GM23338 (cell line): Measurements from ENCODE around the gene CRACDL. TPM values are rescaled to one million over a fixed set of nuclear protein-coding genes. Genes with fewer than 3 reads are reported as not detected.
A peak's percentile ranks its signal among the peaks of the same experiment; 100 is the strongest.

ENCODE experiments used
- ATAC-seq: fragments of 200-7000 bp; cut with Tn5 transposase; 3 replicates; pipeline ENCODE4 v1.9.1; 2020
- DNase-seq: peaks from one replicate; pipeline ENCODE4 v3.0.0-alpha.2; 2015; ENCODE audit warnings: low spot score
- H2AFZ ChIP-seq: fragments of 200-600 bp; sonication (generic); 2 replicates; pipeline ENCODE4 v1.8.0; 2016; ENCODE audit warnings: antibody characterized with exemption, mild to moderate bottlenecking, moderate library complexity
- H3F3A ChIP-seq: fragments of 200-600 bp; sonication (generic); replicated peaks from 2 replicates; pipeline ENCODE4 v1.8.0; 2017; ENCODE audit warnings: antibody characterized with exemption, mixed run types, low read depth
- H3K27ac ChIP-seq: fragments of 200-600 bp; sonication (generic); 2 replicates; pipeline ENCODE4 v1.6.1; 2016; ENCODE audit warnings: low read depth
- H3K27me3 ChIP-seq: fragments of 200-600 bp; sonication (generic); 2 replicates; pipeline ENCODE4 v1.8.0; 2016; ENCODE audit warnings: mild to moderate bottlenecking, mixed run types, moderate library complexity; ENCODE audit not compliant: insufficient read depth
- H3K36me3 ChIP-seq: fragments of 200-600 bp; sonication (generic); 2 replicates; pipeline ENCODE4 v1.8.0; 2016; ENCODE audit warnings: mild to moderate bottlenecking; ENCODE audit not compliant: insufficient read depth
- H3K4me1 ChIP-seq: fragments of 200-600 bp; sonication (generic); 2 replicates; pipeline ENCODE4 v1.8.0; 2016; ENCODE audit warnings: mild to moderate bottlenecking, moderate library complexity; ENCODE audit not compliant: insufficient read depth
- H3K4me2 ChIP-seq: fragments of 200-600 bp; sonication (generic); 2 replicates; pipeline ENCODE4 v1.7.1; 2017; ENCODE audit warnings: mixed run types
- H3K4me3 ChIP-seq: fragments of 200-600 bp; sonication (generic); 2 replicates; pipeline ENCODE4 v1.6.1; 2016; ENCODE audit warnings: mixed run types
- H3K79me2 ChIP-seq: fragments of 200-600 bp; sonication (generic); replicated peaks from 2 replicates; pipeline ENCODE4 v1.8.0; 2017; ENCODE audit warnings: mild to moderate bottlenecking; ENCODE audit not compliant: insufficient read depth
- H3K9me2 ChIP-seq: fragments of 200-600 bp; sonication (generic); 2 replicates; pipeline ENCODE4 v1.8.0; 2017; ENCODE audit not compliant: insufficient read depth
- H4K20me1 ChIP-seq: fragments of 200-600 bp; sonication (generic); replicated peaks from 2 replicates; pipeline ENCODE4 v1.8.0; 2017; ENCODE audit warnings: mild to moderate bottlenecking; ENCODE audit not compliant: insufficient read depth
- H3K27ac Mint-ChIP-seq: 2 replicates; pipeline ENCODE4 v1.8.0; 2020; ENCODE audit warnings: inconsistent platforms, mild to moderate bottlenecking, moderate library complexity, mixed read lengths
- H3K27me3 Mint-ChIP-seq: 3 replicates; pipeline ENCODE4 v1.8.0; 2022; ENCODE audit warnings: low read depth, mild to moderate bottlenecking, moderate library complexity, mixed read lengths, inconsistent platforms; ENCODE audit not compliant: insufficient read depth, poor library complexity
- H3K36me3 Mint-ChIP-seq: 3 replicates; pipeline ENCODE4 v1.8.0; 2021; ENCODE audit warnings: low read depth, mild to moderate bottlenecking, inconsistent platforms, moderate library complexity, mixed read lengths
- H3K4me1 Mint-ChIP-seq: 3 replicates; pipeline ENCODE4 v1.8.0; 2020; ENCODE audit warnings: mild to moderate bottlenecking, inconsistent platforms, mixed read lengths
- H3K4me3 Mint-ChIP-seq: 3 replicates; pipeline ENCODE4 v1.8.0; 2021; ENCODE audit warnings: moderate library complexity, mild to moderate bottlenecking, inconsistent platforms, mixed read lengths
- H3K9me3 Mint-ChIP-seq: 3 replicates; pipeline ENCODE4 v1.8.0; 2020; ENCODE audit warnings: moderate library complexity, mild to moderate bottlenecking, inconsistent platforms, mixed read lengths
- CREB1 ChIP-seq: fragments of 250-450 bp; sonication (Bioruptor Pico); IDR thresholded peaks from 2 replicates; pipeline ENCODE4 v1.5.0; 2020; ENCODE audit warnings: low read depth, mild to moderate bottlenecking, moderate library complexity
- EZH2phosphoT487 ChIP-seq: fragments of 200-600 bp; sonication (generic); IDR thresholded peaks from one replicate; pipeline ENCODE4 v1.8.1; 2018; ENCODE audit warnings: antibody characterized with exemption; ENCODE audit not compliant: unreplicated experiment
- JUNB ChIP-seq: IDR thresholded peaks from one replicate; pipeline ENCODE4 v1.6.1; 2016; ENCODE audit warnings: antibody characterized with exemption; ENCODE audit not compliant: unreplicated experiment
- NANOG ChIP-seq: IDR thresholded peaks from 2 replicates; pipeline ENCODE4 v1.6.1; 2016; ENCODE audit warnings: antibody characterized with exemption, borderline replicate concordance
- POLR2AphosphoS5 ChIP-seq: IDR thresholded peaks from 2 replicates; pipeline ENCODE4 v1.6.1; 2016; ENCODE audit warnings: antibody characterized with exemption, low read depth
- STAT1 ChIP-seq: IDR thresholded peaks from one replicate; pipeline ENCODE4 v1.6.1; 2016; ENCODE audit warnings: antibody characterized with exemption; ENCODE audit not compliant: unreplicated experiment
- ZNF114 ChIP-seq: fragments of 250-450 bp; sonication (Bioruptor Pico); IDR thresholded peaks from 2 replicates; pipeline ENCODE4 v1.5.0; 2020; ENCODE audit warnings: mild to moderate bottlenecking, moderate library complexity
- ZNF331 ChIP-seq: fragments of 250-450 bp; sonication (Bioruptor Pico); IDR thresholded peaks from 2 replicates; pipeline ENCODE4 v1.5.0; 2020; ENCODE audit warnings: low read depth, mild to moderate bottlenecking, moderate library complexity
- polyA plus RNA-seq: library from polyadenylated mRNA; unstranded; fragments of >200 nt; fragmentation: Nextera tagmentation; extraction: Ambion mirVana; gene quantifications from 2 replicates; pipeline ENCODE4 v1.2.1, GENCODE V29; 2016
- total RNA-seq: library from RNA; depleted of rRNA; stranded (reverse); fragments of >200 nt; shearing (Covaris generic); gene quantifications from 2 replicates; pipeline ENCODE4 v1.2.3, GENCODE V29; 2014
- TF ChIP-seq, protein P1 (sequence below): fragments of 250-450 bp; sonication (Bioruptor Pico); IDR thresholded peaks from 2 replicates; pipeline ENCODE4 v1.5.0; 2020; ENCODE audit warnings: mild to moderate bottlenecking, moderate library complexity

CRACDL gene
- total and polyA plus RNA-seq, 2 experiments from 2014 or later, result 0.14 to 0.16 TPM

DNA sequence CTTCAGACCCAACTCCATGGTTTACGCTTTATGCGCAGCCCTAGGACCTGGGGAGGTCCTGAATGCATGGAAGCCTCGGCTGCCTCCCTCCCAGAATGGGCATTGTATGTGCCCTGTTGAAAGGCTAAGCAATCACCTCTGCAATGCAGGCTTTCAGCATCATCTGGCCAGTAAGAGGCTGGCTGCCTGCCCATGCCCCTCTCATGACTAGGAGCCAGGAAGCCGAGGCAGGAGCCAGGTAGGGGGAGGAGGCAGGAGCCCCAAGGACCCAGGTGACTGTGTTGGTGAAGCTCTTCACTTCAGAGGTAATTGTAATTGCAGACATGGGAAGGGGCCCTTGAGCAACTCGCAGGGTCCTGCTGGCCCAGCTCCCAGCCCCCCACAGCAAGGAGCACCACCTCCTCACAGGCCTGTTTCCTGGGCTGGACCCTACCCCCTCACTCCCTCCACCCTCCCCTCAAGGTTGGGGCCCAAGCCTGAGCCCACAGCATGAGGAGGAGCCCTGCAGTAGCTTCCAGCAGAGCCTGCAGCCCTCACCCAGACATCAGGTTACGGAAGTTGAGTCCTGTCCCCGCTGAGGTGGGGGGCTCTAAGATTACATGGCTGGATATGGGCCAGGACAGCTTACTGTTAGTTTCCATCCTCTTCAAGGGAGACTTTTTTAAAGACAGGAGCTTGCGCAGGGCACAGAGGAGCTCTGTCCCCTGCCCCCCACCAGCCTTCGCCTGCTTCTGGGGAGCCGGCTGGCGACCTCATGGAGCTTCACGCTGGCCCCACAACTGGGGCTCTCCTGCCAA, 21.9 kb downstream of the CRACDL start (continued):
- TF ChIP-seq, protein P1, sequence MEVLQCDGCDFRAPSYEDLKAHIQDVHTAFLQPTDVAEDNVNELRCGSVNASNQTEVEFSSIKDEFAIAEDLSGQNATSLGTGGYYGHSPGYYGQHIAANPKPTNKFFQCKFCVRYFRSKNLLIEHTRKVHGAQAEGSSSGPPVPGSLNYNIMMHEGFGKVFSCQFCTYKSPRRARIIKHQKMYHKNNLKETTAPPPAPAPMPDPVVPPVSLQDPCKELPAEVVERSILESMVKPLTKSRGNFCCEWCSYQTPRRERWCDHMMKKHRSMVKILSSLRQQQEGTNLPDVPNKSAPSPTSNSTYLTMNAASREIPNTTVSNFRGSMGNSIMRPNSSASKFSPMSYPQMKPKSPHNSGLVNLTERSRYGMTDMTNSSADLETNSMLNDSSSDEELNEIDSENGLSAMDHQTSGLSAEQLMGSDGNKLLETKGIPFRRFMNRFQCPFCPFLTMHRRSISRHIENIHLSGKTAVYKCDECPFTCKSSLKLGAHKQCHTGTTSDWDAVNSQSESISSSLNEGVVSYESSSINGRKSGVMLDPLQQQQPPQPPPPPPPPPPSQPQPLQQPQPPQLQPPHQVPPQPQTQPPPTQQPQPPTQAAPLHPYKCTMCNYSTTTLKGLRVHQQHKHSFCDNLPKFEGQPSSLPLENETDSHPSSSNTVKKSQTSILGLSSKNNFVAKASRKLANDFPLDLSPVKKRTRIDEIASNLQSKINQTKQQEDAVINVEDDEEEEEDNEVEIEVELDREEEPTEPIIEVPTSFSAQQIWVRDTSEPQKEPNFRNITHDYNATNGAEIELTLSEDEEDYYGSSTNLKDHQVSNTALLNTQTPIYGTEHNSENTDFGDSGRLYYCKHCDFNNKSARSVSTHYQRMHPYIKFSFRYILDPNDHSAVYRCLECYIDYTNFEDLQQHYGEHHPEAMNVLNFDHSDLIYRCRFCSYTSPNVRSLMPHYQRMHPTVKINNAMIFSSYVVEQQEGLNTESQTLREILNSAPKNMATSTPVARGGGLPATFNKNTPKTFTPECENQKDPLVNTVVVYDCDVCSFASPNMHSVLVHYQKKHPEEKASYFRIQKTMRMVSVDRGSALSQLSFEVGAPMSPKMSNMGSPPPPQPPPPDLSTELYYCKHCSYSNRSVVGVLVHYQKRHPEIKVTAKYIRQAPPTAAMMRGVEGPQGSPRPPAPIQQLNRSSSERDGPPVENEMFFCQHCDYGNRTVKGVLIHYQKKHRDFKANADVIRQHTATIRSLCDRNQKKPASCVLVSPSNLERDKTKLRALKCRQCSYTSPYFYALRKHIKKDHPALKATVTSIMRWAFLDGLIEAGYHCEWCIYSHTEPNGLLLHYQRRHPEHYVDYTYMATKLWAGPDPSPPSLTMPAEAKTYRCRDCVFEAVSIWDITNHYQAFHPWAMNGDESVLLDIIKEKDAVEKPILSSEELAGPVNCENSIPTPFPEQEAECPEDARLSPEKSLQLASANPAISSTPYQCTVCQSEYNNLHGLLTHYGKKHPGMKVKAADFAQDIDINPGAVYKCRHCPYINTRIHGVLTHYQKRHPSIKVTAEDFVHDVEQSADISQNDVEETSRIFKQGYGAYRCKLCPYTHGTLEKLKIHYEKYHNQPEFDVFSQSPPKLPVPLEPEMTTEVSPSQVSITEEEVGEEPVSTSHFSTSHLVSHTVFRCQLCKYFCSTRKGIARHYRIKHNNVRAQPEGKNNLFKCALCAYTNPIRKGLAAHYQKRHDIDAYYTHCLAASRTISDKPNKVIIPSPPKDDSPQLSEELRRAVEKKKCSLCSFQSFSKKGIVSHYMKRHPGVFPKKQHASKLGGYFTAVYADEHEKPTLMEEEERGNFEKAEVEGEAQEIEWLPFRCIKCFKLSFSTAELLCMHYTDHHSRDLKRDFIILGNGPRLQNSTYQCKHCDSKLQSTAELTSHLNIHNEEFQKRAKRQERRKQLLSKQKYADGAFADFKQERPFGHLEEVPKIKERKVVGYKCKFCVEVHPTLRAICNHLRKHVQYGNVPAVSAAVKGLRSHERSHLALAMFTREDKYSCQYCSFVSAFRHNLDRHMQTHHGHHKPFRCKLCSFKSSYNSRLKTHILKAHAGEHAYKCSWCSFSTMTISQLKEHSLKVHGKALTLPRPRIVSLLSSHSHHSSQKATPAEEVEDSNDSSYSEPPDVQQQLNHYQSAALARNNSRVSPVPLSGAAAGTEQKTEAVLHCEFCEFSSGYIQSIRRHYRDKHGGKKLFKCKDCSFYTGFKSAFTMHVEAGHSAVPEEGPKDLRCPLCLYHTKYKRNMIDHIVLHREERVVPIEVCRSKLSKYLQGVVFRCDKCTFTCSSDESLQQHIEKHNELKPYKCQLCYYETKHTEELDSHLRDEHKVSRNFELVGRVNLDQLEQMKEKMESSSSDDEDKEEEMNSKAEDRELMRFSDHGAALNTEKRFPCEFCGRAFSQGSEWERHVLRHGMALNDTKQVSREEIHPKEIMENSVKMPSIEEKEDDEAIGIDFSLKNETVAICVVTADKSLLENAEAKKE (CRISPR knock-in tag), result no peak
- TF ChIP-seq STAT1 (no peak), EZH2phosphoT487 (no peak), CREB1 (no peak), ZNF114 (no peak)

DNA sequence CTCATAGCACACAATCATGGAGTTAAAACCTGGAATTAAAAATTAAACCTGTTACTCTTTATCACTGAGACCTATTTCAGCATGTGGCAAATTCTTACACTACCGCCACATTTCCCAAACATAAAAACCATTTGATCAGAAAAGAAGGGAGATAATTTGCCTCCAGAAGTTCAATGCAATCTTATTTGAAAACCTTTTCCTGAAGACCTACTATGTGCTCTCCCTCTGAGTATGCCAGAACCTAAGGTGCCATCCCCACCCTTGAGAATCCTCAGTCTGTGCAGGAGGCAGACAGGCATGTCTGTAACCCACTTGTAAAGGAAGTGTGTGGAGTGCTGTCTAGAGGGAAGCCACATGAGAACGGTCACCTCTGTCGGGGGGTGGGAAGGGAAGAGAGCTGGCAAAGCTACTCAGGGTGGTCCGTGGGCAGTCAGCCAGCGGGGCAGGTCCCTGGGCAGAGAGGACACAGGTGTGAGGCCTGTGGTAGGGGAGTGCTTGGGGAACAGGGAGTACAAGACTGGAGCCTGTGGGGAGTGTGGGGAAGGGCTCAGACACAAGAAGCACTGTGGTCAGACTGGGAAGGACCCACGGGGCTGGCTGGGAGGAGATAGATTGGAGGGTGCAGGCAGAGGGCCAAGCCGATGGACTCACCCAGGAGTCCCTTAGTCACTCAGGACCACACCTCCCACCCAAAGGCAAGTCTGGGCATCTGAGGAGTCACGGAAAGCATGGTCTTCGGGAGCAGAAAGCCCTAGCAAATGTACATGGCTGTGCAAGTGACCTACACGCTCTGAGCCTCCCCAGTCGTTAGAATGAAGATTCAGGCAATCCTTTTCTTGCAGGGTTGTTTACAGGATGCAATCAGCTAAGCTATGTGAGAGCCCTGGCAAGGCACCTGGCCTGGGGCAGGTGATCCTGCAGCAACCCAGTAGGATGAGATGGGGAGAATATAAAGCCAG, 22.8 kb downstream of the CRACDL start:
- ATAC-seq (no peak), DNase-seq (no peak)
- Mint-ChIP-seq H3K4me3 (no peak overlapping the region), H3K27me3 (peaks cover 1% of the 10 kb centered on the region), H3K9me3 (no peaks in the 10 kb centered on the region), H3K27ac (no peak overlapping the region), H3K4me1 (peaks cover 27% of the 10 kb centered on the region), H3K36me3 (no peaks in the 10 kb centered on the region)
- H3K27ac ChIP-seq, result no peak overlapping the region
- H3K4me1 ChIP-seq, result peaks cover 15% of the 10 kb centered on the region
- peak overlapping the region; percentile 47; the same call in 1 of the 2 replicates for H2AFZ ChIP-seq
- no peaks in the 10 kb centered on the region for H3K79me2 ChIP-seq
- no peaks in the 10 kb centered on the region for H3F3A ChIP-seq
- no peak overlapping the region for H3K4me3 ChIP-seq
- no peak overlapping the region for H3K4me2 ChIP-seq
- no peaks in the 10 kb centered on the region for H3K27me3 ChIP-seq
- no peaks in the 10 kb centered on the region for H3K9me2 ChIP-seq
- H3K36me3 ChIP-seq, result no peaks in the 10 kb centered on the region
- H4K20me1 ChIP-seq, result no peaks in the 10 kb centered on the region
- TF ChIP-seq CREB1 (no peak), JUNB (no peak), NANOG (no peak), POLR2AphosphoS5 (no peak), STAT1 (no peak), ZNF331 (CRISPR knock-in tag) (no peak)
